NCI-H524 treated with DMSO at 0.1 percent for 48 hours (cell line): Measurements from ENCODE around the gene NINL.
"Not testable (repeated sequence)": the region's sequence is repeated elsewhere in the genome, so short reads cannot be mapped to it uniquely, and the experiment has no call there.

Experiments
- DNase-seq: peaks from one replicate; lab custom pipeline; 2025; lab: John Stamatoyannopoulos, UW

The NINL gene

DNA sequence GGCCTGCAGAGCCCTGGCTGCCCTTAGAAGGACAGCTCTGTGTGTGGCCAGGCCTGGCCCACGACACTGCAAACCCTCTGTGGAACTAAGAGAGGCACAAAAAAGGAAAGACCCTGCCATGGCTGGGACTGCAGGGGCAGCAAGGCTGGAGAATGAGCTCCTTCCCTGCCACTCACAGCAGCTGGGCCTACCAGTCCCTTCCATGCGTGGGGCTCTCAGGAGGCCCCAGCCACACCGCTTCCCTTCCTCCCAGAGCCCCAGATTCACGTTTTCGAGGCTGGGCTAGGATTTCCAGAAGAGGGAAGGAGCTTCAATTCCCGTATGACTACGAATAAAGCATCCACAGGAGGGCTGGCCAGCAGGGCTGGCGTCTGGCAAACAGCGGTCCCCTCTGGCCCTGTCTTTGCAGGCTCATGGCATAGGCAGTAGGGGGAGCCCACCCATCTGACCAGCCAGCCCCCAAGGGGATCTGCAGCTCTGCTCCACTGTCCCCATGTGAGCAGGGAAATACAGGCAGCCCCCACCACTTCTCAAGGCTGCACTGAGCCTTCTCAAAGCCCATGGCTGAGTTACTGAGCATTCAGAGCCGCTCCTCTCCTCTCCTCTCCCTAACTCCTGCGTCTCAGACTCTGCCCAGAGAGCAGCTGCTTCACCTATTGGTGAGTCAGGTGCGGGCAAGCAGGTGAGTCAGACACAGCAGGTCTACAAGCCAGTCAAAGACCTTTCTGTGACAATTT is 53.1 kb downstream of the NINL start:
- DNase-seq: no peak

DNA sequence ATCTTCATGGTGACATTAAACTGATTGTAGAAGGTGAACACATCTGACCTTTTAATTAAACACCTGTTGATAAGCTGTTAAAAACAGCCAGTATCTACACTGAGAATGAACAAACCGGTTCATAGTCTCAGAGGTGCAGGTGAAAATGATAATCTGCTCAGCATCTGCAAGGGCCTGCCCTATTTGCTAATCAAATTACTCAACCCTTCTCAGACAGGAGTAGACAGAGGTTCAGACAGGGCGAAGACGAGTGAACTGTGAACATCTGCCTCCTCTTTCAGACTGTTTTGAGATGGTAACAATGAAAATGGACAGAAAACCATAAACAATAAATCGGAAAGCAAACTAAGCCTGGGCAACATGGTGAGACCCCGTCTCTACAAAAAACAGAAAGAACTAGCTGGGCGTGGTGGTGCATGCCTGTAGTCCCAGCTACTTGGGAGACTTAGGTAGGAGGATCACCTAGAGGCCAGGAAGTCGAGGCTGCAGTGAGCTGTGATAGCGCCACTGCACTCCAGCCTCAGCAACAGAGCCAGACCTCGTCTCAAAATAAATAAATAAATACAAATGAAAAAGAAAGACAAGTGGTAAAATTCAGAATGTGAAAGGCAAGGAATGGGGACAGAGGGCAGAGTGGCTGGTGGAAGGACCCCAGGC is 55.9 kb downstream of the NINL start:
- DNase-seq: no peak

DNA sequence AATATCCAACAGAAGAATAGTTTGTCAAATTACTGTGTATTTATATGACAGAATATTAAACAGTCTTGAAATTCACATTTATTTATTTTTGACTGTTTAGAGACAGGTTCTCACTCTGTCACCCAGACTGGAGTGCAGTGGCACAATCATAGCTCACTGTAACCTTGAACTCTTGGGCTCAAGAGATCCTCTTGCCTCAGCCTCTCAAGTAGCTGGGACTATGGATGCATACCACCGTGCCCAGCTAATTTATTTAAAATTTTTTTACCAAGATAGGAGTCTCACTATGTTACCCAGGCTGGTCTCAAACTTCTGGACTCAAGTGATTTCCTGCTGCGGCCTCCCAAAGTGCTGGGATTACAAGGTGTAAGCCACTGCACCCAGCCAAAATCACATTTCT is 57.4 kb downstream of the NINL start:
- no peak for DNase-seq

DNA sequence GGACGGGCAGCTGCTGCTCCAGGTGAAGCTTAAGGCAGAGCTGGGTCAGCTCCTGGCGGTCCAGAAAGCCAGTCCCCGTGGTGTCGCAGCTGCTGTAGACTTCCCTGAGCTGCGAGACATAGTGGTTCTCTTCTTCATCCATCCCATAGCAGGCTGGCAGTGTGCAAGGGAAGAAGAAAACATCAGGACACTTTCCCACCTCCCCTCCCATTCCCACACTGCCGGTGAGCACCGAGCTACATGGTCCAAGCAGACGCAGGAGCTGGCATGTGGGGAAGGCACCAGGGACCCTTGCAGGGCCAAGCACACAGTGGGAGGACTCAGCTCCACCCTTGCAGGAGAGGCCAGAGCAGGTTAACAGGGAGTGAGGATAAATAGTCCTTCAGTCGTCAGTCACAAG is 58.9 kb downstream of the NINL start:
- no peak for DNase-seq

DNA sequence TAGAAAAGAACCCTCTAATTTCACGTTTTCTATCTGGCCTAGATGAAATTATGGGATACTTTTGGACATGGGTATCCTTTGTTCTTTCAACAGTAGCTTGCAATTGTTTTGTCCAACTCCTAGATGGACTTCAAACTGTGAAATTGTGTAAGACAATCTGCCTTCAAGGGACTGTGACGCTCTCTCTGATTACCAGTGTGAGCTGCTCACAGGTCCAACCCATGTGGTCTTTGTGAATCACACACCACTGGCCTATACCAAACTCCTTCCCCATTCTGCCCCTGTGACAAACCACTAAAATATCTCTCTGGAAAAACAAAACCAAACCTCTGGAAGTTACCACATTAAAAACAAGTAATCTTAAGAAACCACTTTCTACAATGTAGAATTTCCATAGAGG is 59.5 kb downstream of the NINL start:
- DNase-seq: no peak

DNA sequence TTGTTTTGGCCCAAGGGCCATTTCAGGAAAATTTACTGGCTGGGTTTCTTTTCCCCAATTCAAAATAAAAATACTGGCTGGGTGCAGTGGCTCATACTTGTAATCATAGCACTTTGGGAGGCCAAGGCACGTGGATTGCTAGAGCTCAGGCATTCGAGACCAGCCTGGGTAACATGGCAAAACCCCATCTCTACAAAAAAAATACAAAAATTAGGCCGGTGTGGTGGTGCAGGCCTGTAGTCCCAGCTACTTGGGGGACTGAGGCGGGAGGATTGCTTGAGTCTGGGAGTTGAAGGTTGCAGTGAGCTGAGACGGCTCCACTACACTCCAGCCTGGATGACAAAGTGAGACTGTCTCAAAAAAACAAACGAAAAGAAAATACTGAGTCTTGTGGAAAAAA is 60.0 kb downstream of the NINL start:
- DNase-seq: no peak

DNA sequence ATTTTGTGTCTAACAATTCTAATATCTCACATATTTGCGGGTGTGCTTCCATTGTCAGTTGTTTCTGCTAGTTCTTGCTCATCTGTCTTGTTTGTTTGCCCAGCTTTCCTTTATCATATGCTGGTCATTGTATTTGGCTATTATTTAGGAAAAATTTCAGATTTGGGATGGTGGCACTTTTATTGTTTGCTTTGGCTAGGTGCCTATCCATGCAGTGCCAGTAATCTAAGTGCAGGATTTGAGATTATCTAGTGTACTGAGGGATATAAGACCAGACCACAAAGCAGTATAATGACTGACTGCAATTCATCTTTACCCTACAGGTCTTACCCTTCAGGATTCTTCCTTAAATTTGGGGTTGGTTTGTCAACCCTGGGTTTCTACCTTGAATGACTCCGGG is 63.9 kb downstream of the NINL start:
- DNase-seq: no peak

DNA sequence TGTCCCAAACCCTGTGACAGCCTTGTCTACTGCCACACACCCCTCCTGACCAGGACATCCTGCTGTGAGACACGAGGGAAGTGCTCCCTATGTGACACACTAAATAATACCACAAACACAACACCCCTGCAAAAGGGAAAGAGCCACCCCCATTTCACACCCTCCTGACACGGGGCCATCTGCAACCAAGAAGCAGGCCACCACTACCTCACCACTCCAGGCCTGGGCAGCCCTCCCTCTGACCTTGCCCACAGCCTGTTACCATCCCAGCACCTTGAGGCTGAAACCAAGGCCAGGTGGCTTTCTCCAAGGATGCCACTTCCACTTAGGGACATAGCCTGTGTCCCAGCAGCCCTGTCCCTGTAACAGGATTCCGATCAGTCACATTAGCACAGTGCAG is 68.2 kb downstream of the NINL start:
- DNase-seq: no peak

DNA sequence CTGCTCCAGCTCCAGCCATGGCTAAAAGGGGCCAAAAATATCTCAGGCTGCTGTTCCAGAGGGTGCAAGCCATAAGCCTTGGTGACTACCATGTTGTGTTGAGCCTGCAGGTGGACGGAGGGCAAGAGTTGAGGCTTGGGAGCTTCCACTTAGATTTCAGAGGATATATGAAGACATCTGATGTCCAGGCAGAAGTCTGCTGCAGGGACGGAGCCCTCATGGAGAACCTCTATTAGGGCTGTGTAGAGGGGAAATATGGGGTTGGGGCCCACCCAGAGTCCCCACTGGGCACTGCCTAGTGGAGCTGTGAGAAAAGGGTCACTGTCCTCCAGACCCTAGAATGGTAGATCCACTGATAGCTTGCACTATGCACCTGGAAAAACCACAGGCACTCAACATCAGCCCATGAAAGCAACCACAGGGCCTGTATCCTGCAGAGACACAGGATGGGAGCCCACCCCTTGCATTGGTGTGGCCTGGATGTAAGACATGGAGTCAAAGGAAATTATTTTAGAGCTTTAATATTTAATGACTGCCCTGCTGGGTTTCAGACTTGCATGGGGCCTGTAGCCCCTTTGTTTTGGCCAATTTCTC is 70.5 kb downstream of the NINL start:
- DNase-seq: no peak

DNA sequence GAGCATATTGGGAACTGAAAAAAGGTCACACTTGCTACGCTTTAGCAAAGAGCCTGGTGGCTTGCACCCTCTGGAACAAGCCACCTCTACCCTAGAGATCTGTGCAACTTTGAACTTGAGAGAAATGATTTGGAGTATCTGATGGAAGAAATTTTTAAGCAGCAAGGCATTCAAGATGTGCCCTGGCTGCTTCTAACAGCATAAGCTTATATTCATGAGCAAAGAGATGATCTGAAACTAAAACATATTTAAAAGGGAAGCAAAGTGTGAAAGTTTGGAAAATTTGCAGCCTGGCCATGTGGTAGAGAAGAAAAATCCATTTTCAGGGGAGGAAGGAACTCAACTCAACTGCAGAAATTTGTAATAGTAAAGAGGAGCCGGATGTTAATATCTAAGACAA is 71.1 kb downstream of the NINL start:
- DNase-seq: no peak

DNA sequence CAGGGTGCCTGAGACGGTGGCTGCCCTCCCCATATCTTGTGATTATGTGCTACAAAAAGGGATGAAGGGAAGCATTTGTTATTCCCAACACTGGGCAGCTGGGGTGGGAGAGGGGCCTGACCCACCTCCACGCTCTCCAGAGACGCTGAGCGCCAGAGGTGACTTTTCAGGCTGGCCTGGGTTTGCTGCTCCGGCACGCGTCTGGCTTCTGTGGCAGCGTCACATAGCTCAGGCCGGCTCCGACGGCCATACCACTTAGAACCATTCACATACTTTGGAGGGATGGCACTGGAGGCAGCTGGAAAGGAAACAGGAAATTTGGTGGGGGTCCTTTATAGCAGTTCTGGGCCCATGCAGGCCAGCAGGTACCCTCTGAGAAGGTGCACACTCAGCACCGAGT is 72.6 kb downstream of the NINL start:
- DNase-seq: no peak

DNA sequence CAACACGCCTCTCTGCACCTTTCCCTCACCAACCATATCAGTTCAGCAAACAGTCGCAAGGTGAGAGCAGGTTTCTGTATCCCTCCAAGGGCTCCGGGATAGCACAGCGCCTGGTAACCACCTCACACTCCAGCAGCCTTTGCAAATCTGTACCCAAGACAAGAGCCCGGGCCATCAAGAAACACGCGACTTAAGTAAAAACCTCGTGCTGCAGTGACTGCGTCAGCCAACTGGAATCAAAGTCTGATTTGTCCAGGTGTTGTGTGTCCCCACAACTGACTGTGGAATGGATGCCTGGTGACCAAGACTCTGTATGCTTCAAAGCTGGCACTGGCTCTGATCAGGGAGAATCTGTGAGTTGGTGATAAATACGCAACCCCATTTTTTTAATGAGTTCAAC is 74.1 kb downstream of the NINL start:
- no peak for DNase-seq

DNA sequence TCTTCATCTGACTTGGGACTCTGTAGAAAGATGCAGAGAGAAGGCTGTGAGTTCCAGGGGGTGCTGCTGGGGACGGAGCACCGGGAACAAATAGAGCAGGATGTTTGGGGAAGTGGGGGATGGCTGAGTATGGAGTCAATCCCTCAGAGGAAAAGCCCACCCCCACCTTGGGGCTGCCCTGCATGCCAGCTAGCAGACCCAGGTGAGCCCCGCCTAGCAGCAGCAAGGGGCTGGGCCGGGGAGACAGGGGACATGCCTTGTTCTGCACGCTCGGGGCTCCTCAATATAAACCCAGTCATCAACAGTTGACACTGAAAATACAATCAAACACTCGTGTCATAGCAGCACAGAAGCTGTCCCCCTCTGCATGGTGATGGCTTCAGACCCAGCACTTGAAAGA is 74.6 kb downstream of the NINL start:
- DNase-seq: no peak

DNA sequence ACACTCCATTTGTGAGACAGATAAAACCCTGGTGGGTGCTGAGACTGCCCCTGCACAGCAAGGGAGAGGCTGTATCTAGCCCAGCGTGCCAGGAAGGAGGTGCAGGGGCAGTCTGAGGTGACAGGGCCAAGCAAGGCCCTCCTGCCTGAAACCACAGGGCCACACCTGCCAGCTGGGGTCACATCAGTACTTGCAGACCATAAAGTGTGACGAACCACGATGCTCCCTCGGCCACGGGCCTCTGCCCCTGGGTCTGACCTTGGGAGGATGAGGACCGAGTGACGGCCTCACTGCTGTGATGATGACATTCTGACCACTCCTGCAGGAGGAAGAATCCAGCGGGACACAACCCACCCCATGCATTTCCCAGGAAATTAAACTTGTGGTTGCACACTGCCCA is 75.1 kb downstream of the NINL start:
- no peak for DNase-seq

DNA sequence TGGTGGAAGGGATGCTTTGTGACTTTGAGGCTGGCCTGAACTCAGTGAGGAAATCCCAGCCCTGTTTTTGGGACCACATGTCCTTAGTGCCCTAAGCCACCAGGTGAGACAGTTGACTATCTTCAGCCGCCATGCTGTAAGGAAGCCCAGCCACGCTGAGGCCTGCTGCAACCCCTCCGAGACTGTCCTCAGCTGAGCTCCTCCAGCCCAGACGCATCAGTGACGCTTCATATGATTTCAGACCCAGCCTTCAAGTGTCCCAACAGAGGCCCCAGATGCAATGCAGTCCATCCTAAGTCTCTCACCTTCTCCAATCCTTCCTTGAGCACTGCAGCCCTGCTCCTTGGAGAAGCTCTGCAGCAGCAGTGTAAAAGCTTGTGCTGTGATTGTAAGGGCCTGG is 76.2 kb downstream of the NINL start:
- no peak for DNase-seq

DNA sequence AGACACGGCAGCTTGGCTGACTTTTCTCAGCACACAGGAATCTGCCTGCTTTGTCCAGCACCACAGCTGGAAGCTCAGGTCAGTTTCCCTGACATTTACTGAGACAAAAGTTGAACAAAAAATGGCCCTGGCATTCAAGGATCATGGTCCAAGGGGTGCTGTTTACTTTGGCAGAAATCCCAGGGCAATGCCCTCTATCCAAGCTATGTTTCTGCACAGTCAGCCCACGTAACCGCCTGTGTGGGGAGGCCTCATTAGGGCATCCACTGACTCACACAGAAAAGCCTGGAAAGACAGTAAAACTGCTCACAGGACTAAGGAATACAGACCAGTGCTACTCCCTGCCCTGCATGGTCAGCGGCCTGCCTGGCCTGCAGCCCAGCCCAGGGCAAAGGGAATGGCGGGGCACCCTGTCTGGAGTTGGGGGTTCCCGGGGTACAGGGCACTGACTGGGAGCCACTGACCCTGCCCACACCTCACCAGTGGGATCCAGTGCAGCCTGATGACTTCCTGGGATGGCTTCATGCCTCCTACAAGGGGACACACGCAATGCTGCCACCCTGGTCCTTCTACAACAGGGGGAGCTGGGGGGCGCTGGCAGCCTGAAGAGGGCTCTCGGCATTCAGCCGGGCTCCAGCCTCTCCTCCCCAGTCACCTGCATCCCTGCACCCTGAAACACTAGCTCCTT is 77.1 kb downstream of the NINL start:
- no peak for DNase-seq

DNA sequence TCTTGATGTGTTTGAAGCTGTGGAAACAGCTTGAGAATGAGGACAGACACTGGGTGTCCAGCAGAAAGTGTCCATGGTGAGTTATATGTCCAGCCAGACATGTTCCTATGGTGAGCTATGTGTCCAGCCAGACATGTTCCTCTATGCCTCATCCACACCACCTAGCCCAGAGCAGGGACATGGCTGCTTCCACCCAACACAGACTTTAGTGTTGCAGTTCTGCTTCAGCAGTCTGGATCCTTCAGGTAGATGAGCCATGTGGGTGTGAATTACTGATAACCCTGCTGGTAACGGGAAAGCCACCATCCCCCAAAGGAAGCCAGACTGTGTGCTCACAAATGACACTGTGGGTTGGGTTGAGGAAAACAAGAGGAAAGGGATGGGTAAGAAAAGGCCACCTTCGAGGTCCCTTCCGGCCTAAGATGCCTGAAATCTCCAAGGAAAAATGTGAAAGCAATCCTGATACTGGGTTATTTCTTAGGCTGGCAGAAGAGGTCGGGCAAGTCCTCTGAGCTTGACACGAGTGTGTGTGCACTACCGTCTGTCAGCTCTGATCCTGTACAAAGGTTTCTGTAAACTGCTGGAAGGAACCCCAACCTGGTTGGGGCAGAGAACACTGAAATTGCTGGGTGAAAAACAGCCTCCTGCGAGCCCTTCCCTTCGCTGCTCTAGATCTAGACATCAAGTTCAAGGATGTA is 77.8 kb downstream of the NINL start:
- no peak for DNase-seq

DNA sequence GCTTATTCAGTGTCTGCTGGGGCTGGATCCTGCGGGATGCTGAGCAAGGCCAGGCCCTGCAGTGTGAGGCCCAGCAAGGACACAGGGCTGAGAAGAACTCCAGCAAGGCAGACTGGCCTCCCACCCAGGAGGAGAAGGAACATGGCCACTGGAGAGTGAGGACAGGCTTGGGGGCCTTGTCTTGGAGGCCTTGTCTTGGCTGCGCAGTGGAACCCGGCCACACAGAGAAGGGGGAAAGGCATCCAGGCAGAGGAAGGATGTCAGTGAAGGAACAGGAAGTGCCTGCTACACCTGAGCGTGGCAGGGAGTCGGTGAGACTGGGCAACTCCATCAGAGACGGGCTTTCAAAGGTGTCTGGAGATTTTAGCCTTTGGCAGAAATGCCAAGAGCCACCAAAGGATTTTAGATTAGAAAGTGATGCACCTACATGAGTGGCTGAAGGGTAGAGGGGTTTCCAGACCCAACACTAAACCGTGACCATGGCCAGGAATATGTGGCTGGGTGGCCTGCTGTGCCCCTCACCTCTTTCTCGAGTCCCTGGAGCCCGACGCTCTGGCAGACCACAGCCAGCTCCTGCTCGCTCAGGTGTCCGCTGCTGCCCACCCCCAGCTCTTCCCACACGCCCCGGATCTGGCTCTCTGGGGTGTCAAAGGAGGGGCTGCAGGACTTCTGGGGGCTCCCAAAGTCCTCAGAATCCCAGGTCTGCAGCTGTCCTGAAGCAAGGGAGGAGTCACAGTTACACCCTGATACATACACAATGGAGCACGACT is 80.8 kb downstream of the NINL start:
- DNase-seq: no peak

DNA sequence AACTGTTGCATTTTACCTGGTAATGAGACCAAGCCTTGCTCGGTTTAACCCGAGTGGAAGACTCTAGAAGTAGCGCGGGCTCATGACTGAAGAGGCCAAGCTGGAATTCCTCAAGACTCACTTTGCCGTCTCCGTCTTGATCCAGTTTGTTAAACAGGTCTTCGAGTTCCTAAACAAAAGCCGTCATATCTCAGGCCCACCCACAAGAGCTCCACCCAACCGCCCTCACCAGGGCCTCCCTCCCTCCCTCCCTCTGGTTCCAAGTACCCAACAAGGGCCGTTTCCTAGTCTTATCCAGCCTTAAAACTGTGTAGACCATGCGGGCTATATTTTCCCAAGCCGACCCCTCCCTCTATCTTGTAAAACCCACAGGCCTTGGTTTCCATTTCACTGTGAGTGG is 81.4 kb downstream of the NINL start:
- DNase-seq: no peak

DNA sequence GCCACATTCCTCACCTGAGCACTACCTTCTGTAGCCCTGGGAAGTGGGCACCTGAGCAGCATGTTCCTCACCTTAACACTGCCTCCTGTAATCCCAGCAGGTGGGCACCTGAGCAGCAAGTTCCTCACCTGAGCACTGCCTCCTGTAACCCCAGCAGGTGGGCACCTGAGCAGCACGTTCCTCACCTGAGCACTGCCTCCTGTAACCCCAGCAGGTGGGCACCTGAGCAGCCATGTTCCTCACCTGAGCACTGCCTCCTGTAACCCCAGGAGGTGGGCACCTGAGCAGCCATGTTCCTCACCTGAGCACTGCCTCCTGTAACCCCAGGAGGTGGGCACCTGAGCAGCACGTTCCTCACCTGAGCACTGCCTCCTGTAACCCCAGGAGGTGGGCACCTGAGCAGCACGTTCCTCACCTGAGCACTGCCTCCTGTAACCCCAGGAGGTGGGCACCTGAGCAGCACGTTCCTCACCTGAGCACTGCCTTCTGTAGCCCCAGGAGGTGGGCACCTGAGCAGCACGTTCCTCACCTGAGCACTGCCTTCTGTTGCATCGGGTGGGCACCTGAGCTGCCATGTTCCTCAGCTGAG is 82.2 kb downstream of the NINL start:
- not testable (repeated sequence) for DNase-seq

DNA sequence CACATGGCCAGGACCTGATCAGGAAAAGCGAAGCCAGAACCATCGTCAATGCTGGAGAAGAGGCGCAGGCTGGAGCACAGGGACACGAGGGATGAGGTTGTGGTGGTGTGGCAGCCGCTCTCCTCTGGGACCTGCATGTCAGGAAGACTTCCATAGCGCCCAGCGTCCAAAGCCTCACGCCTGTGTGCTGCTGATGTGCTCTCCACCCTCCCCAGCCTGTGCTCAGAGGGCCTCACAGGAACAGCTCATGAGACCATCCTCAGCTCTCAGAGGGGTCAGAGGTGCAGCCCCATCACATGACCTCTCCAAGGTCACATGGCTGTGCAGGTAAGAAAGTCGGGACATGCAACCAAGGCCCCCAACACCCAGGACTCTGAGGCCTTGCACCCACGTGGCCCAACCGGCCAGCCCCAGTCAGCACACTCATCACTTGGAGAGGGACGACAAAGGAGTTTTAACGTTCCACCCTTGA is 84.4 kb downstream of the NINL start:
- DNase-seq: no peak
